CD4-positive, alpha-beta T cell treated with Interleukin-6 at 100 ng/mL for 8 hours (primary cell): ENCODE measurements around the gene FOXF1.

Experiments used
- DNase-seq: peaks from one replicate; pipeline ENCODE4 v3.0.0-alpha.2; 2020; ENCODE audit warnings: mixed read lengths, low spot score

Gene FOXF1

GRCh38 chr16:86517652-86518258 is 7.4 kb downstream of the FOXF1 start:
- no peak for DNase-seq

GRCh38 chr16:86519007-86519648 is 8.8 kb downstream of the FOXF1 start:
- no peak for DNase-seq

- peak; percentile 47 for DNase-seq
These were observed 9.5 kb downstream of the FOXF1 start for GRCh38 chr16:86519649-86520316.

- no peak for DNase-seq
These were observed 10.2 kb downstream of the FOXF1 start for GRCh38 chr16:86520317-86521210.

GRCh38 chr16:86521236-86522197 is 11.2 kb downstream of the FOXF1 start:
- no peak for DNase-seq

- DNase-seq: no peak
These were observed 12.3 kb downstream of the FOXF1 start for GRCh38 chr16:86522634-86523033.

GRCh38 chr16:86523166-86523740 is 12.9 kb downstream of the FOXF1 start:
- DNase-seq: no peak

- no peak for DNase-seq
These were observed 13.7 kb downstream of the FOXF1 start for GRCh38 chr16:86524029-86524428.

- no peak for DNase-seq
These were observed 15.4 kb downstream of the FOXF1 start for GRCh38 chr16:86525696-86526095.

GRCh38 chr16:86527366-86527765 is 17.0 kb downstream of the FOXF1 start:
- DNase-seq: no peak

- DNase-seq: no peak
These were observed 18.0 kb downstream of the FOXF1 start for GRCh38 chr16:86528061-86528929.

- DNase-seq: no peak
These were observed 18.8 kb downstream of the FOXF1 start for GRCh38 chr16:86529160-86529559.

GRCh38 chr16:86530251-86531190 is 20.2 kb downstream of the FOXF1 start:
- DNase-seq: no peak

- no peak for DNase-seq
These were observed 20.8 kb downstream of the FOXF1 start for GRCh38 chr16:86531191-86531545.

- no peak for DNase-seq
These were observed 21.6 kb downstream of the FOXF1 start for GRCh38 chr16:86531641-86532525.

GRCh38 chr16:86532526-86532815 is 22.1 kb downstream of the FOXF1 start:
- no peak for DNase-seq

- DNase-seq: no peak
These were observed 22.7 kb downstream of the FOXF1 start for GRCh38 chr16:86533076-86533475.

GRCh38 chr16:86533767-86534351 is 23.5 kb downstream of the FOXF1 start:
- DNase-seq: no peak
